Ovary (tissue), 9 donors: ENCODE data around the gene PKD2L1. TPM values are rescaled to one million over a fixed set of nuclear protein-coding genes. Genes with fewer than 3 reads are reported as not detected.

Experiments used
- DNase-seq, 5 donors: peaks; one replicate each; pipeline ENCODE4 v3.0.0-alpha.2; 2019 to 2020
- H3K27ac ChIP-seq, 2 donors: fragments of 200-600 bp; one replicate each; pipeline versions ENCODE4 v1.5.1 to v1.8.0; 2019 to 2022
- H3K27me3 ChIP-seq: fragments of 200-600 bp; one replicate; pipeline ENCODE4 v1.8.0; 2022
- H3K36me3 ChIP-seq: fragments of 200-600 bp; sonication (generic); one replicate; pipeline ENCODE4 v1.5.1; 2019
- H3K4me1 ChIP-seq: one replicate; pipeline ENCODE4 v1.8.1; 2013; ENCODE audit warnings: mild to moderate bottlenecking, moderate library complexity; ENCODE audit not compliant: insufficient read depth
- H3K4me3 ChIP-seq: fragments of 200-600 bp; sonication (generic); one replicate; pipeline ENCODE4 v1.5.1; 2017
- H3K9me3 ChIP-seq, 2 donors: fragments of 200-600 bp in 1 of 2; sonication (generic) in 1 of 2; one replicate each; pipeline versions ENCODE4 v1.5.1 to v1.8.1; 2013 to 2019; ENCODE audit warnings: mild to moderate bottlenecking in 1 of 2, moderate library complexity in 1 of 2
- CTCF ChIP-seq, 3 donors: fragments of 450-650 bp in 2 of 3; fragments of 200-600 bp in 1 of 3; IDR thresholded peaks; one replicate each; pipeline versions ENCODE4 v1.5.1 to v1.8.0; 2016 to 2022; ENCODE audit warnings: antibody characterized with exemption in 3 of 3, mild to moderate bottlenecking in 1 of 3
- EP300 ChIP-seq: sonication (generic); formaldehyde crosslinking; IDR thresholded peaks from one replicate; pipeline ENCODE4 v1.6.1; 2017; ENCODE audit warnings: antibody characterized with exemption
- POLR2A ChIP-seq: fragments of 450-650 bp; IDR thresholded peaks from one replicate; pipeline ENCODE4 v1.6.1; 2017; ENCODE audit warnings: antibody characterized with exemption, mild to moderate bottlenecking, moderate library complexity
- WGBS, 3 donors: extraction: QIAGEN DNeasy Blood & Tissue Kit in 1 of 3; methylation state at CpG; one replicate each; pipeline versions ENCODE4 v1.1.5 to v1.1.7; 2013 to 2017; 5-methylcytosine and 5-hydroxymethylcytosine counted together
- intact Hi-C, 4 donors: fragments of 100-400 bp; cut with DNase I; formaldehyde crosslinking; loops; one replicate each; pipeline versions ENCODE4 v1.11.0 to v1.15.1; 2022 to 2023
- polyA plus RNA-seq, 2 donors: library from polyadenylated mRNA; stranded (reverse); fragments of 200-250 nt in 1 of 2; fragments of 350-450 nt in 1 of 2; fragmentation: Illumina TruSeq in 1 of 2; extraction: RNeasy Lipid Tissue Mini Kit (QIAGEN cat#74804) in 1 of 2; gene quantifications; one replicate each; pipeline ENCODE4 v1.2.3, GENCODE V29; 2013 to 2014
- small RNA-seq: library from RNA; depleted of rRNA; stranded (forward); fragments of <200 nt; gene quantifications from one replicate; pipeline ENCODE3, GENCODE V24; 2016
- total RNA-seq, 7 donors: library from RNA; depleted of rRNA in 2 of 7; stranded (reverse); fragments of >200 nt in 2 of 7; fragmentation: NEBNext Ultra II Directional in 3 of 7; extraction: Animal tissue kit (Norgen Biotek cat#: 25700) in 3 of 7; gene quantifications; one replicate each; pipeline versions ENCODE4 v1.1.0 to v1.2.4, GENCODE V29; 2016 to 2023
- donor health status: DM: no; HTN: no; CAD: no; lungs with moderate emphysema.
- donor health status: DM: no; HTN: no; CAD: no.
- donor health status: Bipolar disorder and iron deficiency.
- donor health status: DM: yes; HTN: yes; CAD: no.
- donor health status: DM: no; HTN: no; CAD: no.
- donor health status: DM: yes; HTN: yes; CAD: no.

Gene PKD2L1
- total and polyA plus RNA-seq, 9 donors, result 0.02 to 2.5 (median 2.2) TPM; not detected in 6

GRCh38 chr10:100245484-100246220 is 84.4 kb downstream of the PKD2L1 start:
- Histone ChIP-seq H3K4me1 (no peaks in the 10 kb centered on the region), H3K27me3 (no peaks in the 10 kb centered on the region), H3K27ac (no peak overlapping the region), H3K9me3 (no peaks in the 10 kb centered on the region), H3K36me3 (no peaks in the 10 kb centered on the region), H3K4me3 (no peak overlapping the region)
- no peak for TF ChIP-seq CTCF (IDR thresholded peaks at IDR 0.05)
- TF ChIP-seq EP300, result no peak
- no peak for TF ChIP-seq POLR2A
- intact Hi-C loops, result no loop called here
- no peak for DNase-seq
- 28 to 51% (median 49%) methylated on average over 5 of the region's 5 CpGs for WGBS, 3 donors

DNA sequence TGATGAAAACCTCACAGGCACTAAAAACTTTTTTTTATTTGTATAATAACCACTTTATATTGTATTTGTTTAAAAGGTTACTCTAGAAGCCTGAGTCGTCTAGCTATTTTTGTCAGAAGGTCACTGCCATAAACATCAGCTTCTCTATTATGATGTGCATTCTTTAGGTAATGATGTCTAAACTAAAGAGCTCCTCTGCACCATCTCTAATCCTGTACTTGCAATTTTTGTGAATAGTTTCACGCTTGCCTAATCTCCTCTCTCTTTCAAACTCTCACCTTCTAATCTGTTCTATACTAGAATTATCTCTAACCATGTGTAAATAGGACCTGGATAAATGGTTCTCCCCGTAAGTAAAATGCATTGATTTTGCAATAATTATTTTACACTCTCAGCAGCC is 90.2 kb downstream of the PKD2L1 start:
- Histone ChIP-seq H3K36me3 (no peaks in the 10 kb centered on the region), H3K4me1 (no peaks in the 10 kb centered on the region)
- WGBS, 3 donors, result 89 to 90% (median 89%) methylated on average over 3 of the region's 3 CpGs

GRCh38 chr10:100238429-100238828 is 91.6 kb downstream of the PKD2L1 start:
- DNase-seq, result no peak
- WGBS, 3 donors, result 95 to 96% (median 95%) methylated on average over 7 of the region's 7 CpGs
- Histone ChIP-seq H3K9me3 (no peaks in the 10 kb centered on the region), H3K4me3 (no peak overlapping the region), H3K36me3 (no peaks in the 10 kb centered on the region), H3K4me1 (no peaks in the 10 kb centered on the region), H3K27me3 (no peaks in the 10 kb centered on the region), H3K27ac (no peak overlapping the region)
- TF ChIP-seq CTCF (IDR thresholded peaks at IDR 0.05) (no peak), EP300 (no peak), POLR2A (no peak)
- intact Hi-C loops, result no loop called here

More for the DNA sequence above, 90.2 kb downstream of the PKD2L1 start:
- TF ChIP-seq POLR2A, result no peak
- no peak for TF ChIP-seq CTCF (IDR thresholded peaks at IDR 0.05)
- TF ChIP-seq EP300, result no peak
- Histone ChIP-seq H3K4me3 (no peak overlapping the region), H3K9me3 (no peaks in the 10 kb centered on the region), H3K27ac (no peak overlapping the region), H3K27me3 (no peaks in the 10 kb centered on the region)
- intact Hi-C loops, result no loop called here
- DNase-seq, result no peak

Small RNAs within 50 kb of the gene (small RNA-seq; reads per million reads assigned to genes)
- gene RNU6-422P, result not detected

Other genes with a start within 250 kb of the PKD2L1 start
- gene CPN1, start 248.4 kb downstream of the PKD2L1 start, total RNA-seq, result not detected
- not detected for gene CPN1, start 248.4 kb downstream of the PKD2L1 start, polyA plus RNA-seq
- 10 to 100 TPM; 10.7 to 26.5 (median 24.6) TPM for gene ERLIN1, start 144.2 kb downstream of the PKD2L1 start, total RNA-seq
- 10 to 100 TPM; 17.9 to 55.2 TPM for gene ERLIN1, start 144.2 kb downstream of the PKD2L1 start, polyA plus RNA-seq
- 10 to 100 TPM; 11.3 to 18.6 (median 13.4) TPM for gene CHUK, start 100.6 kb downstream of the PKD2L1 start, total RNA-seq
- 10 to 100 TPM in 1 of 2 donors, 1 to 10 TPM in 1; 7.0 to 11.4 TPM for gene CHUK, start 100.6 kb downstream of the PKD2L1 start, polyA plus RNA-seq
- gene CWF19L1, start 62.6 kb downstream of the PKD2L1 start, total RNA-seq, result 10 to 100 TPM; 17.1 to 24.6 (median 20.5) TPM
- 10 to 100 TPM; 18.7 to 22.0 TPM for gene CWF19L1, start 62.6 kb downstream of the PKD2L1 start, polyA plus RNA-seq
- gene BLOC1S2, start 43.5 kb downstream of the PKD2L1 start, total RNA-seq, result 10 to 100 TPM; 14.4 to 34.4 (median 24.6) TPM
- gene BLOC1S2, start 43.5 kb downstream of the PKD2L1 start, polyA plus RNA-seq, result 10 to 100 TPM; 22.5 to 24.7 TPM
- 100 to 1,000 TPM in 2 of 7 donors, 10 to 100 TPM in 5; 21.6 to 302 (median 72.7) TPM for gene SCD, start 17.0 kb upstream of the PKD2L1 start, total RNA-seq
- gene SCD, start 17.0 kb upstream of the PKD2L1 start, polyA plus RNA-seq, result 100 to 1,000 TPM in 1 of 2 donors, 10 to 100 TPM in 1; 21.1 to 274 TPM
- under 1 TPM in 3 of 7 donors, not detected in 4; 0.13 to 0.36 (median 0.34) TPM for gene WNT8B, start 132.8 kb upstream of the PKD2L1 start, total RNA-seq
- gene WNT8B, start 132.8 kb upstream of the PKD2L1 start, polyA plus RNA-seq, result under 1 TPM in 1 of 2 donors, not detected in 1; 0.06 TPM
- gene SEC31B, start 189.6 kb upstream of the PKD2L1 start, total RNA-seq, result 10 to 100 TPM in 4 of 7 donors, 1 to 10 TPM in 3; 6.6 to 14.1 (median 10.9) TPM
- gene SEC31B, start 189.6 kb upstream of the PKD2L1 start, polyA plus RNA-seq, result 1 to 10 TPM; 6.1 to 8.1 TPM
- 100 to 1,000 TPM in 6 of 7 donors, 10 to 100 TPM in 1; 99.4 to 156 (median 150) TPM for gene NDUFB8, start 199.6 kb upstream of the PKD2L1 start, total RNA-seq
- 100 to 1,000 TPM; 162 to 262 TPM for gene NDUFB8, start 199.6 kb upstream of the PKD2L1 start, polyA plus RNA-seq
- gene HIF1AN, start 205.7 kb upstream of the PKD2L1 start, total RNA-seq, result 10 to 100 TPM in 6 of 7 donors, 1 to 10 TPM in 1; 6.3 to 50.0 (median 40.1) TPM
- 10 to 100 TPM in 1 of 2 donors, 1 to 10 TPM in 1; 9.9 to 60.2 TPM for gene HIF1AN, start 205.7 kb upstream of the PKD2L1 start, polyA plus RNA-seq